Measurements from ENCODE around the gene GFOD1. TPM values are rescaled to one million over a fixed set of nuclear protein-coding genes. Genes with fewer than 3 reads are reported as not detected.
"Not testable (repeated sequence)": the region's sequence is repeated elsewhere in the genome, so short reads cannot be mapped to it uniquely, and the experiment has no call there.

GFOD1 gene
- total RNA-seq, 6 experiments from 2014 or later: 2.3 to 4.7 (median 2.9) TPM

- no peak for TF ChIP-seq CTCF (IDR thresholded peaks at IDR 0.05)
- no peak for DNase-seq
- no peak overlapping the region for H3K4me3 Mint-ChIP-seq
- no peaks in the 10 kb centered on the region; the same call in 1 of the 2 replicates for H3K9me3 Mint-ChIP-seq
- peaks cover 4% of the 10 kb centered on the region; the same call in 1 of the 2 replicates for H3K36me3 Mint-ChIP-seq (ENCODE audit: low read depth)
- H3K27ac Mint-ChIP-seq: no peak overlapping the region; the same call in 1 of the 2 replicates
- H3K27me3 Mint-ChIP-seq (ENCODE audit: insufficient read depth): no peaks in the 10 kb centered on the region
- H3K4me1 Mint-ChIP-seq (ENCODE audit: low read depth): peaks cover 7% of the 10 kb centered on the region
Observed at GRCh38 chr6:13390658-13391057, 96.7 kb downstream of the GFOD1 start.

- H3K27me3 Mint-ChIP-seq (ENCODE audit: insufficient read depth); H3K36me3 Mint-ChIP-seq (ENCODE audit: low read depth); H3K4me3 Mint-ChIP-seq; H3K4me1 Mint-ChIP-seq (ENCODE audit: low read depth); H3K27ac Mint-ChIP-seq; DNase-seq; H3K9me3 Mint-ChIP-seq: not testable (repeated sequence)
Observed at GRCh38 chr6:13389237-13389636, 98.2 kb downstream of the GFOD1 start.

GRCh38 chr6:13388769-13389168, 98.6 kb downstream of the GFOD1 start:
- H3K4me3 Mint-ChIP-seq; DNase-seq; H3K4me1 Mint-ChIP-seq (ENCODE audit: low read depth); H3K27me3 Mint-ChIP-seq (ENCODE audit: insufficient read depth); H3K27ac Mint-ChIP-seq; H3K9me3 Mint-ChIP-seq; H3K36me3 Mint-ChIP-seq (ENCODE audit: low read depth): not testable (repeated sequence)

- H3K27ac Mint-ChIP-seq: no peak overlapping the region
- H3K27me3 Mint-ChIP-seq (ENCODE audit: insufficient read depth): no peaks in the 10 kb centered on the region
- H3K4me1 Mint-ChIP-seq (ENCODE audit: low read depth): no peaks in the 10 kb centered on the region
- no peak for TF ChIP-seq CTCF (IDR thresholded peaks at IDR 0.05)
- no peak for DNase-seq
- peaks cover 4% of the 10 kb centered on the region; the same call in 1 of the 2 replicates for H3K36me3 Mint-ChIP-seq (ENCODE audit: low read depth)
- H3K9me3 Mint-ChIP-seq: no peaks in the 10 kb centered on the region; the same call in 1 of the 2 replicates
- H3K4me3 Mint-ChIP-seq: no peak overlapping the region
Observed at GRCh38 chr6:13384966-13385365, 102.4 kb downstream of the GFOD1 start.

- no peak for DNase-seq
- no peak for TF ChIP-seq CTCF (IDR thresholded peaks at IDR 0.05)
Observed at GRCh38 chr6:13384506-13384905, 102.9 kb downstream of the GFOD1 start.

GRCh38 chr6:13383328-13384163, 103.9 kb downstream of the GFOD1 start:
- Mint-ChIP-seq H3K4me3 (no peak overlapping the region), H3K36me3 (ENCODE audit: low read depth) (peaks cover 4% of the 10 kb centered on the region; the same call in 1 of the 2 replicates), H3K4me1 (ENCODE audit: low read depth) (no peaks in the 10 kb centered on the region), H3K27me3 (ENCODE audit: insufficient read depth) (no peaks in the 10 kb centered on the region), H3K27ac (no peak overlapping the region), H3K9me3 (no peaks in the 10 kb centered on the region)
- no peak for DNase-seq
- TF ChIP-seq CTCF (IDR thresholded peaks at IDR 0.05): 0 out of 2 replicates have a peak, but pooled peaks have one; percentile 2

More at GRCh38 chr6:13384506-13384905, 102.9 kb downstream of the GFOD1 start:
- Mint-ChIP-seq H3K4me3 (no peak overlapping the region), H3K4me1 (ENCODE audit: low read depth) (no peaks in the 10 kb centered on the region), H3K27me3 (ENCODE audit: insufficient read depth) (no peaks in the 10 kb centered on the region), H3K36me3 (ENCODE audit: low read depth) (peaks cover 4% of the 10 kb centered on the region; the same call in 1 of the 2 replicates), H3K27ac (no peak overlapping the region), H3K9me3 (no peaks in the 10 kb centered on the region)
